GM08714 (cell line): Measurements from ENCODE around the gene SOWAHB.

Experiments used
- H3K4me3 ChIP-seq: fragments of 200-500 bp; sonication (Bioruptor generic); 2 replicates; pipeline ENCODE4 v1.5.1; 2014; ENCODE audit warnings: mild to moderate bottlenecking, low read length, inconsistent platforms
- ZNF274 ChIP-seq: IDR thresholded peaks from 2 replicates; pipeline ENCODE4 v1.6.1; 2012; ENCODE audit warnings: mild to moderate bottlenecking, low read depth, low read length

The SOWAHB gene

DNA sequence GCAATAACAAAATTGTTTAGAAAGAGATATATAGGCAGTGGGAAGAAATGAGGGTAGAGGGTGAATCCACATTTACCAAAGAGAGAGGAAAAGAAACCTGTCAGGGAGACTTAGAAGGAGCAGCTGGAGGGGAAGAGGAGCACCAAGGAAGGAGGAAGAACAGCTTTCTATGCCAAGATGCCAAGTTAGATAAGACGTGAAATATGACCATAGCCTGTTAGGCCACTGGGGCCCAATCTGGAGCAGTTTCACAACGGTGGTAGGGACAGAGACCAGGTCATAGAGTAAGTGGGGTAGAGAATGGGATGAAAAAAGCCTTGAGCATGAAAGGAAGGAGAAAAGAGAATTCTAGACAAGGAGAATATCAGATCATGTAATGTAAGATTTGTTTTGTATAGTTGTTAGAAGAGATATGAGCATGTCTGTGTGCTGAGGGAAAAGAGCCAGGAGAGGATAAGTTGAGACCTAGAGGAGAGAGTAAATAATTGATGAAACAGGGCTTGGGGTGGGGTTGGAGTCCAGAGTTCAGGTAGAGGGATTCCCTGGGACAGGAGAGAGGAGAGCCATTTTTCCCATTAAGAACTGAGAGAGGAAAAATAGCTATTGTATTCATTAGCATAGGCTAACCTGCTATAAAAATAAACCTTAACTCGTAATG, 4.4 kb upstream of the SOWAHB start:
- TF ChIP-seq ZNF274 = no peak
- H3K4me3 ChIP-seq = no peak overlapping the region

DNA sequence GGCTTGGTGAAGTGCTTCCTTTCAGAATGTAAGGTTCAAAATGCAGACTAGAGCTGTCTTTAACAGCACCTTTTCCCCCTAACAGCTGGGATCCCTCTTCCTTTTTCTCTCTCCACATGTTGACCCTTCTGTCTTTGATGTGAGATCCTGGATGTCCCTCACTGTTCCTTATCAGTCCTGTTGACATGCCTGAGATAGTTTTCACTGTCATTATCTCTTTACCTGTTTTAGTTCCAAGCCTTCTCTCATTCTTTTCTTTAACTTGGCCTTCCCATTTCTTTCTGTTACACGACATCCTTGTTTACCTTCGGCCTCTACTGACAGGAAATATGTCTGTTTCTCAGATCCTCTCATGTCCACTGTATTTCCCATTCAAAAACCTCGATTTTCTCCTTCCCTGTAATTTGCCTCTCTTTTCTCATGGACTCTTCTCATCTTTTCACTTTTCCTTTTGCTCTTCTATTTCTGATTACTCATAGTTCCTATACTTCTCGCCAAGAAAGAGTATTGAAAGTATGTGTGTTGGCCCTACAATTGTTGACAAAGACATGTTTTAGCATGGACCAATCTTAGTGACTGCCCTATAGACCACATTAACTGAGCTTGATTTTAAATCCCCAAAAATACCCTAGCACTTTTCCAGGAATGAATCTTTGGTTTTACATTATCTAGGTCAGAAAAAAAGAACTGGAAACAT, 1.2 kb upstream of the SOWAHB start:
- no peak for TF ChIP-seq ZNF274
- H3K4me3 ChIP-seq = no peak overlapping the region

DNA sequence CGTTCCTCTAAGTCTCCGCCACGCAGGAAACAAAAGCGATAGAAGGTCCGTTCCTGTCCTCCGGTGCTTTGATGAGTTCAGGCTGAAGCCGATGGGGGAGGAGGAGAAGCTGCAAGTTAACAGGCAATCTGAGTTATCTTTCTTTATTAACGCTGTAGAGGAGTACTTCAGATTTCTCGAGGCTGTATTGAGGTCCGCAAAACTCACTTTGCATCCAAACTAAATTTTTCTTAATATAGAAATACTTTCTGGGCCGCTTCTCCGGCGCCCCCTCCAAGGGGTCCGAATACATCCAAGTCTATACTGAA, 395 bp upstream of the SOWAHB start:
- peak overlapping the region; percentile 45; the same call in 1 of the 2 replicates for H3K4me3 ChIP-seq
- no peak for TF ChIP-seq ZNF274

DNA sequence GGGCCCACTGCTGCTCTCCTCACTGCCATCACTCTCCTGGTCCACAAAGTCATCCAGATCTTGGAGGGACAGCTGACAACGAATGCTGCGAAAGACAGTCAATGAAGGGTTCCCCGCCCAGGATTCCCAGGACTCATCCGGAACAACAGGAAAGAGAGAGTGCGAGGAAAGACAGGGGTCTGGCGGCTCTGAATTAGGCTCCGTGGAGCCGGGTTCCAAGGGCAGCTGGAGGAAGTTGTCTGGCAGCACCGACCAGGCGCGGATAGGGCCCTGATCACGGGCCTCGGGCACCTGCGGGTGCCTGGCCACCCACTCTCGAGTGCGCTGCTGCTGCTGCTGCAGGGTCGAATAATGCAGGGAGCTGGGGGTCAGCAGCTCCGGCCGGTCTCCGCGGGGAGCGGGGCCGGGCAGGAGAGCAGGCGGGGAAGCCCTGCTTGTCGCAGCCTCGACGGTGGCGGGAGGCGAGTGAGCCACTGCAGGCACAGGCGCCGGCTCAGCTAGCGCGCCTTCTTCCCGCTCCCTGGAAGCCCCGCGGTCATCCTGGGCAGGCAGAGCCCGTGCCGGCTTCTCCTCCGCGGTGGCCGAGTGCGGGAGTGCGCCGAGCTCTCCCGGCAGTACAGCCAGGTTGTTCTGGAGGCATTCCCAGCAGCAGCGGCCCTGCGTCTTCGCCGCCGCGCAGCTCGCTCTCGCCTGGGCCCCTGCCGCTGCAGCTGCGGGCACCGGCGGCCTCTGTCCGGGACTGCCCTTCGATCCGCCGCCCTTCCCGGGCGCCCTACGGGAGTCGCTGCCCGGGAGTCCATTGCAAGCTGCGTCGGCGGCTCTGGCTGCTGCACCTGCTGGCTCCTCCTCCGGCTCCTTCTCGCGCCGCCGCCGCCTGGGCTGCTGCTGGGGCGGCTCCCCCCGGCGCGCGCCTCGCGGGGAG, 1.1 kb downstream of the SOWAHB start:
- H3K4me3 ChIP-seq = peak overlapping the region; percentile 45; the same call in 1 of the 2 replicates
- TF ChIP-seq ZNF274 = no peak

DNA sequence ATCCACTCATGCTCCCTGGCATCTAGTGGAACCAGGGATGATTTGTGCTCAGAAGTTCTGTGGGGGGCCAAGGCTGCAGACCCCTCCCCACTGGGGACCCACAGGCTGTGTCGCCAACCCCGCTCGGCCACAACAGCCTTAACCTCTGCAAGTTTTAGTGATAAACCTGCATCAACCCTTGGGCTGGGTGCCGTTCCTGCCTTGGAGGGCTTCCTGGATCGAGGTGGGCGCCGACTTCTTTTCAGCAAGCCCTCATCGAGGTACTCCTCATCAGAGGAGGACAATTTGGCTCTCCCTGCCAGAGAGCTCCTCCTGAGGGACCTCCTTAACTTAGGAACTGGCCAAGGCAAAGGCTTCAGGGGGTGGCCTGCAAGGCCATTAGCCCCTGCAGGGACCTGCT, 1.9 kb downstream of the SOWAHB start:
- H3K4me3 ChIP-seq = no peak overlapping the region
- no peak for TF ChIP-seq ZNF274

DNA sequence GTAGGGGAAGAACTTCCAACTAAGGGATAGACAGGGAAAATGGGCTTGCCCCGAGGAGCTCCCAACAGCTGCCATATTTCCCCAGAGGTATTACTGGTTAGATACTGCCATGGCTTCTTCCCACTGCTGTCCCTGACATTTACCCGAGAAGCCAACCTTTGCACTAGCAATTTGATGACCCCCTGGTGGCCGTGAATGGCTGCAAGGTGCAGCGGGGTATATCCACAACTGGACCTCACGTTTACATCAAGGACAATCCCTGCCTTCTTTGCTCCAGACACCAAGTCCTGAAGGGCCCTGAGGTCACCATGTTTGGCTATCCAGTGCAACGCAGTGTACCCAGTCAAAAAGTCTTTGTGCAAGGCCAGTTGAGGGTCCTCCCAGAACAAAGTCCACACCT, 2.3 kb downstream of the SOWAHB start:
- no peak for TF ChIP-seq ZNF274
- no peak overlapping the region for H3K4me3 ChIP-seq

DNA sequence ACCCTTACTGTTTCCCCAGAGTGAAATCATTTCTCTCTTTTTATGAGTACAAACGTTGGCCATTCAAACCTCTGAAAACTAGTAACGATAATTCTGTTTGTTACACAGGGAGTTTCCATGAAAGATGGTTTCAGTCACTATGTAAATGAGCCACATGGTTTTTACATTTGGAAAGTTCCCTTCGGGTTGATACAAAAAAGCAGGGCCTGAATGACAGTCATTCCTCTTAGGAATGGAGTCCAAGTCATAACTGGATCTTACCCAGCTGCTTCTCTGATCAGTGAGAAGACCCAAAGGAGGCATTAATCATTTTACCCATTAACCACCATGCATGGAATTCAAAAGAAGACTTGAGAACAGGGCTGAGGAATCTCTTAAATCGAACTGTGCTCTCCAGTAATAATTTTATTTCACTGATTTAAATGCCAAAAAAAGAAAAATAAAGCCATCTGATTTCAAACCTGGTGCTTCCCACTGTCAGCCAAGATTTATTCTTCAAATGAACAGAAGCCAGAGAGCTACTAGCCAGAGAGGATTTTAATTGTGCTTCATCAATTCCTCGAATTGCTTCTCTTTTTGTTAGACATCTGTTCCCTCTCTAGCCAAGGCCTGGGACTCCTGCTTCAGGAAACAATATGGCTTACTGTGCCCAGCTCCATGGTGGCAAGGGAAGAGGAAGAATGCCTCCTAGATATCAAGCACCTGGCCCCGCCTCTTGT, 3.2 kb downstream of the SOWAHB start:
- TF ChIP-seq ZNF274 = no peak
- H3K4me3 ChIP-seq = no peak overlapping the region

DNA sequence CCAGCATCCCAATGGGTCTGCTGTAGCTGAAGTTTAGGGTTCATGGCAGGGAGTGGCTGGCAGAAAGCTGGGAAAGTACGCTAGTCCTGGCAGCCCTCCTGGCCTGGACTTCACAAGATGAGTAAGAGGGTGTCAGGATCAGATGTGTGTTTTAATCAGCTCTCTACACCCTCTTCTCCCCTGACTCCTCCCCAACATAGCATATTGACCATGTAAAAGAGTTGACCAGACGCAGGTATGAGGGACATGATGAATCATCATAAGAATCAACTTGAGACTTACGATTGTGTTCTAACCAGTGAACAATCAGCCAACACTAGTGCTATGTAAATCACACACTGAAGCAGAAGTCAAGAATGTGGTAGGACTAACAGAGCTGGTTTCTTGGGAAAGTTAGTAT, 5.3 kb downstream of the SOWAHB start:
- no peak for TF ChIP-seq ZNF274
- no peak overlapping the region for H3K4me3 ChIP-seq

DNA sequence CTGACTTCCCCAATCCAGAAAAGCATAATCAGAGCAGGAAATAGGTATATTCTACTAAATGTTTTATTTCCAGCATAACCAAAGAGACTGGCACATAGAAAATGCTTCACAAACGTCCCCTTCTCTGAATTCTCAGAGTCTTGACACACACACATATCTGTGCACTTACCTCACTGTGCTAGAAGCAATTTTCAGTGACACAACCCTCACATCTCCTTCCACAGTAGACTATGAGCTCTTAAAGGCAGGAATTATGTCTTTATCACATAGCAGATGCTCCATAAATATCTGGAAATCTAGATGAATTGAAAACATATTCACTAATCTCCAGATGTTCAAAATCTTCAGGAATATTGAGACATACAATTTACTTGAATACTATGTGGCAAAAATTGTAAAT, 5.9 kb downstream of the SOWAHB start:
- no peak overlapping the region for H3K4me3 ChIP-seq
- TF ChIP-seq ZNF274 = no peak

DNA sequence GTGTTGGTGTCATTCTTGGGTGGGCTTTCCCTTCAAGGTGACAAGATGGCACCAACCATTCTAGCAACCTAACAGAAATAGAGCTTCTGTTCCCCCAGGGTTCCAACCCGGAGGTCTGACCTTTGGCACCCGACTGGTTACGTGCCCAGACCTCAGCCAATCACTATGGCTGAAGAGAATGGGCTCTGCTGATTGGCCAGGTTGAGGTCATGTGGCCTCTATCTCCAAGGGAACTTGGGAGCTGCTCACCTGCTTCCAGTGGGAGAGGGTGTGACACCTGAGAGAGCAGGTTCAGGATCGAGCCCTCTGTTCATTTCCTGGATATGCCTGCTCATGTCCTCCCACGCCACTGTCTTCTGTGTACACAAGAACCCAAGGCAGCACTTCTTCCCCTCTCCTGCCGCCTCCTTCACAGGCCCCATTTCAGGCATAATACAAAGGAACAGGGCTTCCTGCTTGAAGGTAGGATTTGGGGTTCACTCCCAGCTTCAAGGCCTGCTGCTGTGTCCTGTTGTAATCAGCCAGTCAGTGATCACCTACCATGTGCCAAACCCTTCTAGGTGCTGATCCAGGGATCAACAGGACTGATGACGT, 11.0 kb downstream of the SOWAHB start:
- TF ChIP-seq ZNF274 = no peak
- no peak overlapping the region for H3K4me3 ChIP-seq

DNA sequence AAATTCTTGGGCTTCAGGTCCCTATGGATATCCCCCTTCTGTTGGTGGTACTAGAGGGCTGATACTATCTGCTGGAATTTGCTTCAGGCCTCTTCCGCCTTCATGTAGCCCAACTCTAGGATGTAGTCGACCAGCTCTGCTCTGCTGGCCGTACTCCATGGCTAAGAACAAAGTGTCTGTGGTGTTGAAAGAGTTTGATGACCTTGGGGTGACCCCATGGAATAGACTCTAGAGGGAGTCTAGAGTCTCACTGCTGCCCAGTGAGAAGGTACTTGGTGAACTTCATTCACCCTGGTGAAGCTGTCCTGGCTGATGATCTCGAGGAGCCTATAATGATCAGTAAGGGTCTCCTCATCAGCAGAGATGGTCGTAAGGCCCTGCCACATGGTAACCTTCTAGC, 11.7 kb downstream of the SOWAHB start:
- H3K4me3 ChIP-seq = no peak overlapping the region
- TF ChIP-seq ZNF274 = no peak

DNA sequence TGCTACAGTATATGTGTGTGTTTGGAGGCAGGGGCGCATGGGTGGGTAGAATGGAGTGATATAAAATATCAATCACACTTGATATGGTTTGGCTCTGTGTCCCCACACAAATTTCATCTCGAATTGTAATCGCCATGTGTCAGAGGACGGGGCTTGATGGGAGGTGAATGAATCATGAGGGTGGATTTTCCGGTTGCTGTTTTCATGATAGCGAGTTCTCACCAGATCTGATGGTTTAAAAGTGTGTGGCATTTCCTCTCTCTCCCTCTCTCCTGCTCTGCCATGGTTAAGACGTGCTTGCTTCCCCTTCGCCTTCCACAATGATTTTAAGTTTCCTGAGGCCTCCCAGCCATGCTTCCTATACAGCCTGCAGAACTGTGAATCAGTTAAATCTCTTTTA, 14.8 kb downstream of the SOWAHB start:
- no peak for TF ChIP-seq ZNF274
- no peak overlapping the region for H3K4me3 ChIP-seq

DNA sequence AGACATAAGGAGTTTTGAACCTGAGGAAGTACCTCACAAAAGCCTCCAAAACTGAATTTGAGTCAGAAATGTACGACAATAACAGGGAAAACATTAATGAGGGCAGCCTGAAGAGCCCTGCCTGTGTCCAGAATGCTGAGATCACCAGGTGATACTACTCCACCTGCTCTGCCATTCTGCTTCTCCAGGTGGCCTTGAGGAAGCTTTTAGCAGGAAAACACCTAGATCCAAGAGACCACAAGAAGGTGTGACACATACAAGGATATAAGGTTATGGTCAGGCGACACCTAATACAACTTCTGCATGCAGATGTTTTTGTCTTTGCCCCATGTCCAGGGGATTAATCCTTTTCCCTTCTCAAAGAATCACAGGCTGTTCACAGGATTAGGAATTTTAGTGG, 15.3 kb downstream of the SOWAHB start:
- TF ChIP-seq ZNF274 = no peak
- H3K4me3 ChIP-seq = no peak overlapping the region

DNA sequence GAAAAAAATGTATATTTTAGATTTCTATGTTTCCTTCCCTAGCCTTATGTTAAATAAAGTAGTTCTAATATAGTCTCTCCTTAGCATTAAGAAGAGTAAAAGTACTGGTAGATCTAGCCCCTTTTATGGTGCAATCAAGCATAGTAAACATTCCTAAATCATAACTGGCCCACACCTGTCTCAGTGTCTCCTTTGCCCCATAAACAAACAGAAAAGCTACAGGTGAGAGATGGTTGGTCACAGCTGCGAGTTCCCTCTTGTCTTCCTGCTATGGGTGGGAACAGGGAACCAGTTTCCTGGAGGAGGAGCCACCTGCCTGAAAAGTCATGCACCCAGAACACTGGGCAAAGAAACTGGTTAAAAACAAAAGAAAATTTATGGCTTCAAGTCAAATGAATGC, 16.6 kb downstream of the SOWAHB start:
- no peak for TF ChIP-seq ZNF274
- no peak overlapping the region for H3K4me3 ChIP-seq
